H1 (cell line): ENCODE measurements around the gene EPHB3. TPM values are rescaled to one million over a fixed set of nuclear protein-coding genes. Genes with fewer than 3 reads are reported as not detected.

Source experiments
- CTCF ChIA-PET: fragments of 300-600 bp; sonication (Branson Sonifier 250); formaldehyde crosslinking; loops from one replicate; lab custom pipeline; 2021; ENCODE audit not compliant: partially characterized antibody; lab: Charles Lee
- POLR2A ChIA-PET: fragments of 300-600 bp; sonication (Branson Sonifier 250); formaldehyde crosslinking; loops from one replicate; lab custom pipeline; 2021; ENCODE audit warnings: inconsistent platforms; ENCODE audit not compliant: partially characterized antibody; lab: Charles Lee
- DNase-seq, 2 experiments: peaks; one replicate each; pipeline versions ENCODE4 v3.0.0 to v3.0.0-alpha.2; 2010 to 2022; ENCODE audit warnings: low spot score in 2 of 2, low read depth in 1 of 2, mixed read lengths in 1 of 2
- FAIRE-seq: peaks from 2 replicates; lab custom pipeline; 2011; peaks lifted over from hg19 to GRCh38; lab: Jason Lieb, UNC
- H2AFZ ChIP-seq: 2 replicates; pipeline ENCODE4 v1.8.1; 2012; ENCODE audit warnings: low read length, inconsistent platforms
- H2AK5ac ChIP-seq: 2 replicates; pipeline ENCODE4 v1.6.1; 2013; ENCODE audit warnings: low read depth, low read length
- H2BK120ac ChIP-seq: replicated peaks from 2 replicates; pipeline ENCODE3; 2013; ENCODE audit warnings: low read depth, low read length, inconsistent platforms
- H2BK12ac ChIP-seq: 2 replicates; pipeline ENCODE4 v1.6.1; 2013; ENCODE audit warnings: low read depth, low read length
- H2BK15ac ChIP-seq: 2 replicates; pipeline ENCODE4 v1.6.1; 2013; ENCODE audit warnings: low read length
- H2BK20ac ChIP-seq: 2 replicates; pipeline ENCODE4 v1.6.1; 2013; ENCODE audit warnings: low read length
- H2BK5ac ChIP-seq: 2 replicates; pipeline ENCODE4 v1.6.1; 2013; ENCODE audit warnings: low read depth, low read length
- H3K14ac ChIP-seq: 2 replicates; pipeline ENCODE4 v1.6.1; 2013; ENCODE audit warnings: inconsistent platforms; ENCODE audit not compliant: insufficient read length
- H3K18ac ChIP-seq: 2 replicates; pipeline ENCODE4 v1.6.1; 2013; ENCODE audit warnings: low read length; ENCODE audit errors: extremely low read depth
- H3K23ac ChIP-seq: 2 replicates; pipeline ENCODE4 v1.6.1; 2013; ENCODE audit warnings: inconsistent platforms; ENCODE audit not compliant: insufficient read length
- H3K23me2 ChIP-seq: 2 replicates; pipeline ENCODE4 v1.6.1; 2013; ENCODE audit warnings: low read depth, low read length
- H3K27ac ChIP-seq: 2 replicates; pipeline ENCODE4 v1.6.1; 2011; ENCODE audit warnings: low read depth, low read length, inconsistent platforms
- H3K27me3 ChIP-seq, 4 experiments: replicated peaks in 1 of 4; 1 replicate in 1 of 4; 2 replicates in 3 of 4; pipeline versions ENCODE4 v1.6.1 to v1.8.1; 2011 to 2013; ENCODE audit warnings: low read length in 3 of 4, mild to moderate bottlenecking in 3 of 4, inconsistent platforms in 2 of 4, mixed read lengths in 2 of 4, moderate library complexity in 1 of 4; ENCODE audit not compliant: control insufficient read depth in 3 of 4, insufficient read depth in 3 of 4; ENCODE audit errors: extremely low read depth in 1 of 4
- H3K36me3 ChIP-seq, 4 experiments: 2 replicates each; pipeline versions ENCODE4 v1.6.1 to v1.8.1; 2011 to 2013; ENCODE audit warnings: mild to moderate bottlenecking in 4 of 4, low read length in 3 of 4, moderate library complexity in 2 of 4, control low read depth in 1 of 4, inconsistent platforms in 1 of 4; ENCODE audit not compliant: insufficient read depth in 4 of 4, control insufficient read depth in 2 of 4
- H3K4ac ChIP-seq: replicated peaks from 2 replicates; pipeline ENCODE3; 2013; ENCODE audit warnings: low read length, low read depth, mixed read lengths, inconsistent platforms; ENCODE audit not compliant: insufficient read length
- H3K4me1 ChIP-seq, 4 experiments: replicated peaks in 1 of 4; 1 replicate in 1 of 4; 2 replicates in 3 of 4; pipeline versions ENCODE4 v1.6.1 to v1.8.1; 2011 to 2013; ENCODE audit warnings: low read length in 3 of 4, inconsistent platforms in 2 of 4, mixed read lengths in 1 of 4; ENCODE audit not compliant: insufficient read depth in 4 of 4, control insufficient read depth in 3 of 4
- H3K4me2 ChIP-seq, 2 experiments: 2 replicates each; pipeline versions ENCODE4 v1.6.1 to v1.8.1; 2011 to 2013; ENCODE audit warnings: low read depth in 2 of 2, low read length in 2 of 2, control low read depth in 1 of 2, inconsistent platforms in 1 of 2, mild to moderate bottlenecking in 1 of 2; ENCODE audit not compliant: insufficient read depth in 1 of 2
- H3K4me3 ChIP-seq, 4 experiments: fragments of 200-600, 300-600 bp in 1 of 4; sonication (generic), shearing (Covaris generic), sonication (Bioruptor Twin) in 1 of 4; 2 replicates each; pipeline versions ENCODE4 v1.5.1 to v1.8.1; 2011 to 2016; ENCODE audit warnings: low read length in 4 of 4, low read depth in 3 of 4, control low read depth in 2 of 4, inconsistent platforms in 2 of 4, mild to moderate bottlenecking in 2 of 4, mixed read lengths in 1 of 4, moderate library complexity in 1 of 4; ENCODE audit not compliant: insufficient read depth in 2 of 4; ENCODE audit errors: extremely low read depth in 1 of 4
- H3K56ac ChIP-seq: replicated peaks from 2 replicates; pipeline ENCODE3; 2013; ENCODE audit warnings: low read depth, mild to moderate bottlenecking, mixed read lengths, low read length, inconsistent platforms; ENCODE audit not compliant: insufficient read length
- H3K79me1 ChIP-seq: 2 replicates; pipeline ENCODE4 v1.6.1; 2013; ENCODE audit warnings: low read depth, low read length, control low read depth
- H3K79me2 ChIP-seq, 2 experiments: 2 replicates each; pipeline versions ENCODE4 v1.6.1 to v1.8.1; 2012 to 2013; ENCODE audit warnings: low read length in 2 of 2, mild to moderate bottlenecking in 2 of 2, inconsistent platforms in 1 of 2; ENCODE audit not compliant: insufficient read depth in 2 of 2, control insufficient read depth in 1 of 2
- H3K9ac ChIP-seq, 4 experiments: replicated peaks in 1 of 4; 1 replicate in 1 of 4; 2 replicates in 3 of 4; pipeline versions ENCODE4 v1.6.1 to v1.8.1; 2011 to 2013; ENCODE audit warnings: low read depth in 3 of 4, low read length in 3 of 4, control low read depth in 2 of 4, mild to moderate bottlenecking in 2 of 4, moderate library complexity in 2 of 4, inconsistent platforms in 1 of 4; ENCODE audit errors: extremely low read depth in 1 of 4
- H3K9me3 ChIP-seq, 2 experiments: 2 replicates each; pipeline versions ENCODE4 v1.6.1 to v1.8.1; 2012 to 2013; ENCODE audit warnings: mild to moderate bottlenecking in 2 of 2, moderate library complexity in 2 of 2, control low read depth in 1 of 2, inconsistent platforms in 1 of 2, low read depth in 1 of 2, low read length in 1 of 2, mixed read lengths in 1 of 2; ENCODE audit not compliant: insufficient read depth in 2 of 2
- H4K20me1 ChIP-seq, 2 experiments: replicated peaks in 1 of 2; 2 replicates each; pipeline versions ENCODE3 to v1.8.1; 2011 to 2013; ENCODE audit warnings: inconsistent platforms in 2 of 2, low read length in 2 of 2, mild to moderate bottlenecking in 1 of 2; ENCODE audit not compliant: insufficient read depth in 2 of 2, control insufficient read depth in 1 of 2
- H4K5ac ChIP-seq: 2 replicates; pipeline ENCODE4 v1.6.1; 2013; ENCODE audit warnings: low read length, low read depth, mixed read lengths, inconsistent platforms; ENCODE audit not compliant: insufficient read length
- H4K8ac ChIP-seq: 2 replicates; pipeline ENCODE4 v1.8.0; 2013; ENCODE audit warnings: mild to moderate bottlenecking, moderate library complexity, low read length, inconsistent platforms; ENCODE audit not compliant: insufficient read depth; ENCODE audit errors: extremely low read depth
- H4K91ac ChIP-seq: replicated peaks from 2 replicates; pipeline ENCODE3; 2013; ENCODE audit warnings: low read length, mixed read lengths, inconsistent platforms; ENCODE audit not compliant: insufficient read length
- ASH2L ChIP-seq: fragments of 200-600, 300-600 bp; sonication (generic); IDR thresholded peaks from one replicate; pipeline ENCODE4 v1.7.1; 2017; ENCODE audit warnings: low read length
- CBX8 ChIP-seq: fragments of 300-800, 300-1000 bp; sonication (generic); IDR thresholded peaks from 2 replicates; pipeline ENCODE4 v1.7.1; 2016; ENCODE audit warnings: low read depth, low read length, borderline replicate concordance
- CHD2 ChIP-seq: IDR thresholded peaks from 2 replicates; pipeline ENCODE4 v1.6.1; 2012; ENCODE audit warnings: low read length, improper control_type of control experiment
- EP300 ChIP-seq, 2 experiments: IDR thresholded peaks; 1 replicate in 1 of 2; 2 replicates in 1 of 2; pipeline ENCODE4 v1.6.1; 2011 to 2012; ENCODE audit warnings: low read depth in 2 of 2, low read length in 2 of 2, mild to moderate bottlenecking in 2 of 2, borderline replicate concordance in 1 of 2, inconsistent platforms in 1 of 2, moderate library complexity in 1 of 2
- JUND ChIP-seq: IDR thresholded peaks from 2 replicates; pipeline ENCODE4 v1.6.1; 2011; ENCODE audit warnings: mild to moderate bottlenecking, improper control_type of control experiment, low read length
- NANOG ChIP-seq: IDR thresholded peaks from 2 replicates; pipeline ENCODE4 v1.6.1; 2011; ENCODE audit warnings: low read length, low read depth, mild to moderate bottlenecking, inconsistent platforms; ENCODE audit not compliant: insufficient read depth, poor library complexity, severe bottlenecking
- SUZ12 ChIP-seq: fragments of 200-600 bp; sonication (generic); IDR thresholded peaks from 2 replicates; pipeline ENCODE4 v1.6.1; 2012; ENCODE audit warnings: mild to moderate bottlenecking, inconsistent platforms, low read length, moderate library complexity, mixed read lengths
- YY1 ChIP-seq: IDR thresholded peaks from 2 replicates; pipeline ENCODE4 v1.6.1; 2011; ENCODE audit warnings: low read depth, mild to moderate bottlenecking, low read length
- ZNF274 ChIP-seq: IDR thresholded peaks from 2 replicates; pipeline ENCODE4 v1.7.0; 2012; ENCODE audit warnings: low read length, borderline replicate concordance; ENCODE audit errors: extremely low read depth
- polyA plus RNA-seq, 7 experiments: library from polyadenylated mRNA; depleted of rRNA in 3 of 7; stranded (reverse) in 5 of 7; unstranded in 2 of 7; fragments of >200 nt in 5 of 7; fragments of 200-250 nt in 2 of 7; gene quantifications; 1 replicate in 5 of 7; 2 replicates in 1 of 7; 4 replicates in 1 of 7; pipeline versions ENCODE4 v1.2.1 to v1.2.3, GENCODE V29; 2011 to 2013; ENCODE audit warnings: missing spikeins in 2 of 7, mixed read lengths in 2 of 7
- total RNA-seq: library from RNA; stranded (reverse); fragmentation: NEBNext Ultra II Directional; extraction: Animal tissue kit (Norgen Biotek cat#: 25700); gene quantifications from 2 replicates; pipeline ENCODE4 v1.2.1, GENCODE V29; 2021

Gene EPHB3
- total and polyA plus RNA-seq, 2 of the 8 experiments (the other 6 are each of a cell fraction or from before 2014, with no cell fraction given), result 0.41 to 0.91 TPM

DNA sequence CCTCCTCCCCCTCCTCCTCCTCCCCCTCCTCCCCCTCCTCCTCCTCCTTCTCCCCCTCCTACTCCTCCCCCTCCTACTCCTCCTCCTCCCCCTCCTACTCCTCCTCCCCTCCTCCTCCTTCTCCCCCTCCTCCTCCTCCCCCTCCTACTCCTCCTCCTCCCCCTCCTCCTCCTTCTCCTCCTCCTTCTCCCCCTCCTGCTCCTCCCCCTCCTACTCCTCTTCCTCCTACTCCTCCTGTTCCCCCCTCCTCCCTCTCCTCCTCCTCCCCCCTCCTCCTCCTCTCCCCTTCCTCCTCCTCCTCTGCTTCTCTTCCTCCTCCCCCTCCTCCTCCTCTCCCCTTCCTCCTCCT is 17.1 kb upstream of the EPHB3 start:
- Histone ChIP-seq H3K18ac (no peak overlapping the region), H3K36me3 (no peaks in the 10 kb centered on the region), H2BK120ac (no peak overlapping the region), H3K56ac (no peak overlapping the region), H3K4me3 (no peak overlapping the region), H3K9ac (no peak overlapping the region), H3K23ac (no peak overlapping the region), H3K79me2 (no peaks in the 10 kb centered on the region), H3K14ac (no peak overlapping the region), H4K8ac (no peak overlapping the region), H3K23me2 (peaks cover 3% of the 10 kb centered on the region; the same call in 1 of the 2 replicates), H2AFZ (no peak overlapping the region), H4K91ac (no peak overlapping the region), H2BK20ac (no peak overlapping the region), H3K27me3 (peaks cover 0 to 3% (median 0%) of the 10 kb centered on the region in 4 experiments; a peak in 1 of 7 replicates), H4K5ac (no peak overlapping the region), H3K9me3 (no peaks in the 10 kb centered on the region), H2BK12ac (no peak overlapping the region), H2AK5ac (no peak overlapping the region), H2BK5ac (no peak overlapping the region), H4K20me1 (no peaks in the 10 kb centered on the region), H3K4ac (no peak overlapping the region), H3K4me2 (no peak overlapping the region), H3K4me1 (peaks cover 0 to 5% (median under 1%) of the 10 kb centered on the region in 4 experiments; a peak in 3 of 7 replicates), H2BK15ac (no peak overlapping the region), H3K27ac (no peak overlapping the region), H3K79me1 (no peaks in the 10 kb centered on the region; the same call in 1 of the 2 replicates)
- ChIA-PET CTCF (interaction anchor here (0.7 to 12.0 kb wide), 14 partner anchors 8 to 234 kb away, joined by 3 to 223 read pairs (median 56); partner anchors contain the start of genes CLCN2, POLR2H and THPO), POLR2A (no interaction called here)
- no peak for FAIRE-seq
- no peak for DNase-seq
- no peak for TF ChIP-seq CHD2
- no peak for TF ChIP-seq ASH2L
- TF ChIP-seq SUZ12, result no peak
- no peak for TF ChIP-seq JUND
- no peak for TF ChIP-seq ZNF274
- no peak for TF ChIP-seq NANOG
- TF ChIP-seq YY1, result no peak
- no peak for TF ChIP-seq EP300 (IDR thresholded peaks at IDR 0.05; ENCODE audit: borderline replicate concordance in 1 of 2, low read depth in 2 of 2, low read length in 2 of 2)
- TF ChIP-seq CBX8, result no peak
